Measurements from ENCODE around the gene SNX3.

- TF ChIP-seq, protein P1, sequence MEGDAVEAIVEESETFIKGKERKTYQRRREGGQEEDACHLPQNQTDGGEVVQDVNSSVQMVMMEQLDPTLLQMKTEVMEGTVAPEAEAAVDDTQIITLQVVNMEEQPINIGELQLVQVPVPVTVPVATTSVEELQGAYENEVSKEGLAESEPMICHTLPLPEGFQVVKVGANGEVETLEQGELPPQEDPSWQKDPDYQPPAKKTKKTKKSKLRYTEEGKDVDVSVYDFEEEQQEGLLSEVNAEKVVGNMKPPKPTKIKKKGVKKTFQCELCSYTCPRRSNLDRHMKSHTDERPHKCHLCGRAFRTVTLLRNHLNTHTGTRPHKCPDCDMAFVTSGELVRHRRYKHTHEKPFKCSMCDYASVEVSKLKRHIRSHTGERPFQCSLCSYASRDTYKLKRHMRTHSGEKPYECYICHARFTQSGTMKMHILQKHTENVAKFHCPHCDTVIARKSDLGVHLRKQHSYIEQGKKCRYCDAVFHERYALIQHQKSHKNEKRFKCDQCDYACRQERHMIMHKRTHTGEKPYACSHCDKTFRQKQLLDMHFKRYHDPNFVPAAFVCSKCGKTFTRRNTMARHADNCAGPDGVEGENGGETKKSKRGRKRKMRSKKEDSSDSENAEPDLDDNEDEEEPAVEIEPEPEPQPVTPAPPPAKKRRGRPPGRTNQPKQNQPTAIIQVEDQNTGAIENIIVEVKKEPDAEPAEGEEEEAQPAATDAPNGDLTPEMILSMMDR (conservative IDR thresholded peaks at IDR 0.05; ENCODE audit: low read depth, low read length) = no peak
- no peak for TF ChIP-seq EZH2 (IDR thresholded peaks at IDR 0.05; ENCODE audit: borderline replicate concordance, low read depth, low read length, poor library complexity, severe bottlenecking)
These were observed 49.0 kb upstream of the SNX3 start for GRCh38 chr6:108309844-108310243.

Data from A673 (cell line).